ENCODE measurements around the gene PIEZO2. TPM values are rescaled to one million over a fixed set of nuclear protein-coding genes. Genes with fewer than 3 reads are reported as not detected.

Gene PIEZO2
- total RNA-seq, 1 experiment from 2014 or later = 0.11 TPM

GRCh38 chr18:11113046-11113548, 36.3 kb downstream of the PIEZO2 start:
- Mint-ChIP-seq H3K27ac (ENCODE audit: unreplicated experiment) (peak overlapping the region; percentile 37), H3K9me3 (ENCODE audit: unreplicated experiment) (no peaks in the 10 kb centered on the region), H3K4me3 (ENCODE audit: unreplicated experiment) (no peak overlapping the region), H3K4me1 (ENCODE audit: low read depth, unreplicated experiment) (peaks cover 17% of the 10 kb centered on the region), H3K36me3 (ENCODE audit: insufficient read depth, unreplicated experiment) (no peaks in the 10 kb centered on the region), H3K27me3 (ENCODE audit: insufficient read depth, unreplicated experiment) (no peaks in the 10 kb centered on the region)
- BruUV-seq (replicated peaks) = no TSS peak
- Histone ChIP-seq H3K36me3 (ENCODE audit: control insufficient read depth, insufficient read depth, low read length) (no peaks in the 10 kb centered on the region), H3K4me1 (peaks cover 32% of the 10 kb centered on the region), H3K4me3 (ENCODE audit: low read depth, low read length) (no peak overlapping the region), H3K27me3 (replicated peaks; ENCODE audit: control insufficient read depth, insufficient read depth, low read length) (no peaks in the 10 kb centered on the region), H3K9me3 (0 out of 2 replicates have a peak, but pooled peaks cover 3% of the 10 kb centered on the region)
- intact Hi-C loops (cut with micrococcal nuclease; ENCODE audit: unreplicated experiment) = no loop called here
- no peak for TF ChIP-seq CTCF (IDR thresholded peaks at IDR 0.05; ENCODE audit: insufficient read depth in 1 of 2, low read depth in 1 of 2, low read length in 1 of 2, severe bottlenecking in 1 of 2, unreplicated experiment in 1 of 2)
- DNase-seq = no peak
- ChIA-PET POLR2A (no interaction called here), CTCF (no interaction called here)

GRCh38 chr18:11112286-11112685, 37.1 kb downstream of the PIEZO2 start:
- no TSS peak for BruUV-seq (replicated peaks)
- H3K27me3 ChIP-seq (replicated peaks; ENCODE audit: control insufficient read depth, insufficient read depth, low read length) = no peaks in the 10 kb centered on the region
- DNase-seq = no peak
- Mint-ChIP-seq H3K27me3 (ENCODE audit: insufficient read depth, unreplicated experiment) (no peaks in the 10 kb centered on the region), H3K4me1 (ENCODE audit: low read depth, unreplicated experiment) (peaks cover 17% of the 10 kb centered on the region), H3K9me3 (ENCODE audit: unreplicated experiment) (no peaks in the 10 kb centered on the region), H3K27ac (ENCODE audit: unreplicated experiment) (no peak overlapping the region), H3K4me3 (ENCODE audit: unreplicated experiment) (no peak overlapping the region), H3K36me3 (ENCODE audit: insufficient read depth, unreplicated experiment) (no peaks in the 10 kb centered on the region)
- H3K36me3 ChIP-seq (ENCODE audit: control insufficient read depth, insufficient read depth, low read length) = no peaks in the 10 kb centered on the region
- POLR2A ChIA-PET = no interaction called here
- H3K4me1 ChIP-seq = peaks cover 33% of the 10 kb centered on the region
- intact Hi-C loops (cut with micrococcal nuclease; ENCODE audit: unreplicated experiment) = no loop called here
- no peak overlapping the region for H3K4me3 ChIP-seq (ENCODE audit: low read depth, low read length)
- TF ChIP-seq CTCF (IDR thresholded peaks at IDR 0.05; ENCODE audit: insufficient read depth in 1 of 2, low read depth in 1 of 2, low read length in 1 of 2, severe bottlenecking in 1 of 2, unreplicated experiment in 1 of 2) = no peak
- H3K9me3 ChIP-seq = 0 out of 2 replicates have a peak, but pooled peaks cover 3% of the 10 kb centered on the region
- CTCF ChIA-PET = no interaction called here

GRCh38 chr18:11110509-11110908, 38.9 kb downstream of the PIEZO2 start:
- no peaks in the 10 kb centered on the region for H3K27me3 ChIP-seq (replicated peaks; ENCODE audit: control insufficient read depth, insufficient read depth, low read length)
- H3K4me1 ChIP-seq = peaks cover 41% of the 10 kb centered on the region
- POLR2A ChIA-PET = no interaction called here
- no peak for TF ChIP-seq CTCF (IDR thresholded peaks at IDR 0.05; ENCODE audit: insufficient read depth in 1 of 2, low read depth in 1 of 2, low read length in 1 of 2, severe bottlenecking in 1 of 2, unreplicated experiment in 1 of 2)
- no peak overlapping the region for H3K4me3 ChIP-seq (ENCODE audit: low read depth, low read length)
- no peaks in the 10 kb centered on the region for H3K9me3 Mint-ChIP-seq (ENCODE audit: unreplicated experiment)
- H3K4me1 Mint-ChIP-seq (ENCODE audit: low read depth, unreplicated experiment) = peaks cover 23% of the 10 kb centered on the region
- H3K36me3 ChIP-seq (ENCODE audit: control insufficient read depth, insufficient read depth, low read length) = no peaks in the 10 kb centered on the region
- DNase-seq = no peak
- H3K36me3 Mint-ChIP-seq (ENCODE audit: insufficient read depth, unreplicated experiment) = peaks cover 7% of the 10 kb centered on the region
- no TSS peak for BruUV-seq (replicated peaks)
- intact Hi-C loops (cut with micrococcal nuclease; ENCODE audit: unreplicated experiment) = no loop called here
- CTCF ChIA-PET = no interaction called here
- no peaks in the 10 kb centered on the region for H3K27me3 Mint-ChIP-seq (ENCODE audit: insufficient read depth, unreplicated experiment)
- H3K9me3 ChIP-seq = 0 out of 2 replicates have a peak, but pooled peaks cover 3% of the 10 kb centered on the region
- no peak overlapping the region for H3K27ac Mint-ChIP-seq (ENCODE audit: unreplicated experiment)
- H3K4me3 Mint-ChIP-seq (ENCODE audit: unreplicated experiment) = no peak overlapping the region
